ENCODE data around the gene STAB1. TPM values are rescaled to one million over a fixed set of nuclear protein-coding genes. Genes with fewer than 3 reads are reported as not detected.

The STAB1 gene
- total and polyA plus RNA-seq, 2 of the 8 experiments (the other 6 are each of a cell fraction or from before 2014, with no cell fraction given) = 1.0 to 1.9 TPM

DNA sequence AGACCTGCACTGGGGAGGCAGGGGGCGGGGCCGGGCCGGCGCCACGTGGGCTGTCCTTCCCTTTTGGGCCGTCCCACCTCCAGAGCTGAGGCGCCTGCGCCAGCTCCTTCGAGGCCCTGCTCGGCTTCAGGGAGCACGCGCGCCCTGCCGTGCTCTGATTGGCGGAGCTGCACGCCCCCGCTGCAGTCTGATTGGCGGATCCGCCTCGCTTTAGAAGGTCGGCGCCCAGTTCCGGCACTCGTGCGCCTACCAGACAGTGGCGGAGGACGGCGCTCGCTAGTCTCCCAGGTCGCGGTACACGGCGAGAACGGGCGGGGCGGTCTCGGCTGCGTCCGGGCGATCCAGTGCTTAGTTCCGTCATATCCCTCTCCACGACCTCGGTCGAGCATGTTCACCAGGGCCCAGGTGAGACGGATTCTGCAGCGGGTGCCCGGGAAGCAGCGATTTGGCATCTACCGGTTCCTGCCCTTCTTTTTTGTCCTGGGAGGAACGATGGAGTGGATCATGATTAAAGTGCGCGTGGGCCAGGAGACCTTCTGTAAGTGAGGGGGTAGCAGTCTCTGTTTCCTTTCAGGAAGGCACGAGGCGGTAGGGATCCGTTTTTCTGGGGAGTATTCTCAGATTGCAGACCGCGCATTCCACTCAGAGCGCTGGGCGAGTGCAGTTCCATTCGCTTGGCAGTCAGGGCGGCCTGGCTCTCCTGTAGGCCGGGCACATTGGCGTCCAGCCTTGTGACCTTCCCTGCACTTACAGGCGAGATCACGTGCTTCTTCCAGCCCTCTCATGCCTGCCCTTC, 41.4 kb downstream of the STAB1 start, which contains the start of gene UQCC5 (continued):
- TF ChIP-seq, protein P1, sequence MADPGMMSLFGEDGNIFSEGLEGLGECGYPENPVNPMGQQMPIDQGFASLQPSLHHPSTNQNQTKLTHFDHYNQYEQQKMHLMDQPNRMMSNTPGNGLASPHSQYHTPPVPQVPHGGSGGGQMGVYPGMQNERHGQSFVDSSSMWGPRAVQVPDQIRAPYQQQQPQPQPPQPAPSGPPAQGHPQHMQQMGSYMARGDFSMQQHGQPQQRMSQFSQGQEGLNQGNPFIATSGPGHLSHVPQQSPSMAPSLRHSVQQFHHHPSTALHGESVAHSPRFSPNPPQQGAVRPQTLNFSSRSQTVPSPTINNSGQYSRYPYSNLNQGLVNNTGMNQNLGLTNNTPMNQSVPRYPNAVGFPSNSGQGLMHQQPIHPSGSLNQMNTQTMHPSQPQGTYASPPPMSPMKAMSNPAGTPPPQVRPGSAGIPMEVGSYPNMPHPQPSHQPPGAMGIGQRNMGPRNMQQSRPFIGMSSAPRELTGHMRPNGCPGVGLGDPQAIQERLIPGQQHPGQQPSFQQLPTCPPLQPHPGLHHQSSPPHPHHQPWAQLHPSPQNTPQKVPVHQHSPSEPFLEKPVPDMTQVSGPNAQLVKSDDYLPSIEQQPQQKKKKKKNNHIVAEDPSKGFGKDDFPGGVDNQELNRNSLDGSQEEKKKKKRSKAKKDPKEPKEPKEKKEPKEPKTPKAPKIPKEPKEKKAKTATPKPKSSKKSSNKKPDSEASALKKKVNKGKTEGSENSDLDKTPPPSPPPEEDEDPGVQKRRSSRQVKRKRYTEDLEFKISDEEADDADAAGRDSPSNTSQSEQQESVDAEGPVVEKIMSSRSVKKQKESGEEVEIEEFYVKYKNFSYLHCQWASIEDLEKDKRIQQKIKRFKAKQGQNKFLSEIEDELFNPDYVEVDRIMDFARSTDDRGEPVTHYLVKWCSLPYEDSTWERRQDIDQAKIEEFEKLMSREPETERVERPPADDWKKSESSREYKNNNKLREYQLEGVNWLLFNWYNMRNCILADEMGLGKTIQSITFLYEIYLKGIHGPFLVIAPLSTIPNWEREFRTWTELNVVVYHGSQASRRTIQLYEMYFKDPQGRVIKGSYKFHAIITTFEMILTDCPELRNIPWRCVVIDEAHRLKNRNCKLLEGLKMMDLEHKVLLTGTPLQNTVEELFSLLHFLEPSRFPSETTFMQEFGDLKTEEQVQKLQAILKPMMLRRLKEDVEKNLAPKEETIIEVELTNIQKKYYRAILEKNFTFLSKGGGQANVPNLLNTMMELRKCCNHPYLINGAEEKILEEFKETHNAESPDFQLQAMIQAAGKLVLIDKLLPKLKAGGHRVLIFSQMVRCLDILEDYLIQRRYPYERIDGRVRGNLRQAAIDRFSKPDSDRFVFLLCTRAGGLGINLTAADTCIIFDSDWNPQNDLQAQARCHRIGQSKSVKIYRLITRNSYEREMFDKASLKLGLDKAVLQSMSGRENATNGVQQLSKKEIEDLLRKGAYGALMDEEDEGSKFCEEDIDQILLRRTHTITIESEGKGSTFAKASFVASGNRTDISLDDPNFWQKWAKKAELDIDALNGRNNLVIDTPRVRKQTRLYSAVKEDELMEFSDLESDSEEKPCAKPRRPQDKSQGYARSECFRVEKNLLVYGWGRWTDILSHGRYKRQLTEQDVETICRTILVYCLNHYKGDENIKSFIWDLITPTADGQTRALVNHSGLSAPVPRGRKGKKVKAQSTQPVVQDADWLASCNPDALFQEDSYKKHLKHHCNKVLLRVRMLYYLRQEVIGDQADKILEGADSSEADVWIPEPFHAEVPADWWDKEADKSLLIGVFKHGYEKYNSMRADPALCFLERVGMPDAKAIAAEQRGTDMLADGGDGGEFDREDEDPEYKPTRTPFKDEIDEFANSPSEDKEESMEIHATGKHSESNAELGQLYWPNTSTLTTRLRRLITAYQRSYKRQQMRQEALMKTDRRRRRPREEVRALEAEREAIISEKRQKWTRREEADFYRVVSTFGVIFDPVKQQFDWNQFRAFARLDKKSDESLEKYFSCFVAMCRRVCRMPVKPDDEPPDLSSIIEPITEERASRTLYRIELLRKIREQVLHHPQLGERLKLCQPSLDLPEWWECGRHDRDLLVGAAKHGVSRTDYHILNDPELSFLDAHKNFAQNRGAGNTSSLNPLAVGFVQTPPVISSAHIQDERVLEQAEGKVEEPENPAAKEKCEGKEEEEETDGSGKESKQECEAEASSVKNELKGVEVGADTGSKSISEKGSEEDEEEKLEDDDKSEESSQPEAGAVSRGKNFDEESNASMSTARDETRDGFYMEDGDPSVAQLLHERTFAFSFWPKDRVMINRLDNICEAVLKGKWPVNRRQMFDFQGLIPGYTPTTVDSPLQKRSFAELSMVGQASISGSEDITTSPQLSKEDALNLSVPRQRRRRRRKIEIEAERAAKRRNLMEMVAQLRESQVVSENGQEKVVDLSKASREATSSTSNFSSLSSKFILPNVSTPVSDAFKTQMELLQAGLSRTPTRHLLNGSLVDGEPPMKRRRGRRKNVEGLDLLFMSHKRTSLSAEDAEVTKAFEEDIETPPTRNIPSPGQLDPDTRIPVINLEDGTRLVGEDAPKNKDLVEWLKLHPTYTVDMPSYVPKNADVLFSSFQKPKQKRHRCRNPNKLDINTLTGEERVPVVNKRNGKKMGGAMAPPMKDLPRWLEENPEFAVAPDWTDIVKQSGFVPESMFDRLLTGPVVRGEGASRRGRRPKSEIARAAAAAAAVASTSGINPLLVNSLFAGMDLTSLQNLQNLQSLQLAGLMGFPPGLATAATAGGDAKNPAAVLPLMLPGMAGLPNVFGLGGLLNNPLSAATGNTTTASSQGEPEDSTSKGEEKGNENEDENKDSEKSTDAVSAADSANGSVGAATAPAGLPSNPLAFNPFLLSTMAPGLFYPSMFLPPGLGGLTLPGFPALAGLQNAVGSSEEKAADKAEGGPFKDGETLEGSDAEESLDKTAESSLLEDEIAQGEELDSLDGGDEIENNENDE (IDR thresholded peaks at IDR 0.05; ENCODE audit: insufficient replicate concordance, low read length) = no peak
- TF ChIP-seq BRCA1 (IDR thresholded peaks at IDR 0.05; ENCODE audit: low read depth, low read length) = no peak
- TF ChIP-seq EZH2 (IDR thresholded peaks at IDR 0.05; ENCODE audit: low read depth, low read length, severe bottlenecking) = no peak
